ENCODE measurements around the gene RPS6KA5.

DNA sequence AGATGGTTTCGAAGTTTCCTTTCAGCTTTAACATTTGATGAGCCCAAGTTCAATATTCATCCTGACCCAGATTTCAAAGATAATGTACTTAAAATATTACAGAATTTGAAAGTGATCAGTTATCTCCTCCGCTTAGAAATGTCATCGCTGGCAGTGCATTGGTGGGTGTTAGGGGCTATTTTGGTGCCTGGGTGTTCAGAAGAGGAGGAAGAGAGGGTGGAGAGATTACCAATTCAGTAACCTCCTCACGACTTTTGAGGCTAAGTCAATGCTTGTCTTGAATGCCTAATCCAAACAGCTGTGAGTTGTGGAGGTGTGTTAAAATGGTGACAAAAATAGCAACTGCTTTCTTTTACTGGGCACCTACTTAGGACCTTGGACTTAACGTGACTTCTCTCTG, 39.7 kb upstream of the RPS6KA5 start:
- TF ChIP-seq, protein P1, sequence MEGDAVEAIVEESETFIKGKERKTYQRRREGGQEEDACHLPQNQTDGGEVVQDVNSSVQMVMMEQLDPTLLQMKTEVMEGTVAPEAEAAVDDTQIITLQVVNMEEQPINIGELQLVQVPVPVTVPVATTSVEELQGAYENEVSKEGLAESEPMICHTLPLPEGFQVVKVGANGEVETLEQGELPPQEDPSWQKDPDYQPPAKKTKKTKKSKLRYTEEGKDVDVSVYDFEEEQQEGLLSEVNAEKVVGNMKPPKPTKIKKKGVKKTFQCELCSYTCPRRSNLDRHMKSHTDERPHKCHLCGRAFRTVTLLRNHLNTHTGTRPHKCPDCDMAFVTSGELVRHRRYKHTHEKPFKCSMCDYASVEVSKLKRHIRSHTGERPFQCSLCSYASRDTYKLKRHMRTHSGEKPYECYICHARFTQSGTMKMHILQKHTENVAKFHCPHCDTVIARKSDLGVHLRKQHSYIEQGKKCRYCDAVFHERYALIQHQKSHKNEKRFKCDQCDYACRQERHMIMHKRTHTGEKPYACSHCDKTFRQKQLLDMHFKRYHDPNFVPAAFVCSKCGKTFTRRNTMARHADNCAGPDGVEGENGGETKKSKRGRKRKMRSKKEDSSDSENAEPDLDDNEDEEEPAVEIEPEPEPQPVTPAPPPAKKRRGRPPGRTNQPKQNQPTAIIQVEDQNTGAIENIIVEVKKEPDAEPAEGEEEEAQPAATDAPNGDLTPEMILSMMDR (IDR thresholded peaks at IDR 0.05) = no peak
- TF ChIP-seq POLR2AphosphoS5 (IDR thresholded peaks at IDR 0.05) = no peak
